Measurements from ENCODE around the gene ACE. TPM values are rescaled to one million over a fixed set of nuclear protein-coding genes. Genes with fewer than 3 reads are reported as not detected.

The ACE gene
- total RNA-seq, 2 experiments from 2014 or later: 0.51 to 0.80 TPM

DNA sequence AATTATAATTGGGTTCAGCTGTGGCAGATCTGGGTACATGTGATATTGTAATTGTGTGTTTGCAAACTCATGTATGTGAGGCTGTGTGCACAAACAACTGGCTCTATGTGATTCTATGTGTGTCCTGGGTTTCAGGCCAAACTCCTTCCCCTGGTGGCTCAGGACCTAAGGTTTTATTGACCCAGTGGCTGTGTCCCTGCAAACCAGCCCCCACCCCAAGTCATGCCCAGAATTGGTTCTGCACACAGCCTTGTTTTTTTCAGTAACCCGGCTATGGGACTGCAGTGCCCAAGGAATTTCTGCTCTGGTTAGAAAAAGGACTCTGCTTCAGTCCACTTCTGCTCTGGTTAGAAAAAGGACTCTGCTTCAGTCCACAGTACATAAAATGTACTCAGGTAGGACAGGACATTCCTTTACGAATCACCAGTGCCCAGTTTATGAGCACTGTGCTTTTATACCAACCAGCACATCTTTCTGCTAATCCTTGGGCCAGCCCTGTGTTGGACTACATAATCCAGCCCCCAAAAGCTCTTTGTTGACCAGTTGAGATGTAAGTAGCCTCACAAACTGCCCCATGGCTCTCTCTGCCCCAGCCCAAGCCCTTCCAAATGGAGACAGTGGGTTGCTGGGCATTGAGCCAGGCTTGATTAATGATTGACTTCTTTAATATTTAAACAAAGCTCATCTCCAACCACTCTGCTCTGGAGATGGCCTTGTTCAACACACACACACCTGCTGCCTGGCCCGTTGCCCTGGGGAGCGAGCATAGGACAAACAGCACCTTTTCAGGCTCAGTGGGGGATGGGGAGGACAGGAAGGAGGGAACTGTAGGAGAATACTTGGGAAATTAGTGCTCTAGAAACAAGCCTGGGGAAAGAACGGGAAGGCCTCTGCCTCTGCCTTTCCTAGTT lies 43.4 kb downstream of the ACE start:
- ChIA-PET CTCF (no interaction called here), POLR2A (no interaction called here)

DNA sequence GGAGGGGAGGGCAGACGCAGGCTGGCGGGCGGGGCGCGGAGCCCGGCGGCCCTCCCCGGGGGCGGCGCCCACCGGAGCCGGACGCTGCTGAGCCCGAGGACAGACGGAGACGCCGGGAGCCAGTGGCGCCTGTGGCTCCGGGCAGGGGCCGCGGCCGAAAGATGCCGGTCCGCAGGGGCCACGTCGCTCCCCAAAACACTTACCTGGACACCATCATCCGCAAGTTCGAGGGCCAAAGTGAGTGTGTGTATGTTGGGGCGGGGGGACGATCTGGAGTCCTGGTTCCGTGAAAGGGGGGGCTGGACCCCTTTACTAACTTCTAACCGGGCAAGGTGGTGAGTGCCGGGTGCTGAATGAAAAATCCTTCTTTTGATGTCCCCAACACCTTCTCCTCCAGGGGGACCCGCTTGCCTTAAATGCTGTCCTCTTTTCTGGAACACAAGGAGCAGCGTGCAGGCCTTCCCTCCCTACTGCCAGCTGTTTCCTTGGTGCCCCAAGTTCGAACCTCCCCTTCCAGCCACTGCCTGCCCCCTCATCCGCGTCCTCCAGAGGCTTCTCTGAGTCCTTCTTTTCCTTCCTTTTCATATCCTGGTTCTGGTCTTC lies 46.5 kb downstream of the ACE start, which contains the start of gene KCNH6:
TSS of gene KCNH6 (plus strand) at position 106 of the 603 bp plus-strand sequence. CDS start at position 162, 56 bp downstream.
- ChIA-PET POLR2A (no interaction called here), CTCF (no interaction called here)

DNA sequence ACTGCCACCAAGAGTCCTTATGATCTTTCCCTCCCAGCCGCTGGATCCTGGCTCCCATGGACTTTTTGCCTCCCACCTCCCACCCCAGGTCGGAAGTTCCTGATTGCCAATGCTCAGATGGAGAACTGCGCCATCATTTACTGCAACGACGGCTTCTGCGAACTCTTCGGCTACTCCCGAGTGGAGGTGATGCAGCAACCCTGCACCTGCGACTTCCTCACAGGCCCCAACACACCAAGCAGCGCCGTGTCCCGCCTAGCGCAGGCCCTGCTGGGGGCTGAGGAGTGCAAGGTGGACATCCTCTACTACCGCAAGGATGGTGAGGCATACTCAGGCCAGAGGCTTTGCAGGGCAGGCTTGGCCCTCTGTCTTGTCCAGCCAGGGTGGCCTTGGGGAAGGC lies 47.2 kb downstream of the ACE start:
- CTCF ChIA-PET: no interaction called here
- POLR2A ChIA-PET: no interaction called here

DNA sequence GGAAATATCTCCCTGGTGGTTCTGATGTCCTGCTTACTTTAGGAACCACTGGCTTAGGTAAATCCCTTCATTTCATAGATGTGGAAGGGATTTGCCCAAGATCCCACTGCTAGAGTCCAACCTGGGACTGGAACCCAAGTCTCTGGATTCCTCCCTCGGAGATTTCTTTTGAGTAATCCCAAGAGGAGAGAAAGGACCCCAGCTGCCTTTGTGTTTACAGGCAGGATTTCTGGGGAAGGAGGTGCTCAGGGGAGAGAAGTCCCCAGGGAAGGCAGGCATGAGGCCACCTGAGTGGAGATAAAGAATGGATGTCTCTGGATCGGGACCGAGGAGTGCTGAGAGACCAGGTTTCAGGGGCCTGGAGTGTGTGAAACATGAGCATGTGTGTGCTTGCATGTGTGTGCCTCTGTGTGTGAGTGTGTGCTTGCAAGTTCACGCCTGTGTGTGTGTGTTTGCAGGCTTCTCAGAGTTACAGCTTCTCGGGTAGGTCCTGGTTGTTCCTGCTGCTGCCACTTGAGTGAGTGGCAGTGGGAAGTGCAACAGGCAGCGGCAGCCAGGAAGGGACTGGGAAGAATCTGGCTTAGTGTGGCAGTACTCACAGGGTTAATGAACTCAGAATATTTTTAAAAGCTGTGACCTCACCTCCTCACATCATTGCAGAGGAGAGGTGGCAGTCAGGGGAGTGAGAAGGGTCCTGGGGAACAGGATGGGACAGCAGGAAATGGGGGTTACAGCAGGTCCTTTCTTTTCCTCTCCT lies 48.5 kb downstream of the ACE start:
- ChIA-PET POLR2A (no interaction called here), CTCF (interaction anchor here (2.7 kb wide), 1 partner anchor 87 kb away, joined by 7 read pairs; no protein-coding TSS in a partner anchor)

DNA sequence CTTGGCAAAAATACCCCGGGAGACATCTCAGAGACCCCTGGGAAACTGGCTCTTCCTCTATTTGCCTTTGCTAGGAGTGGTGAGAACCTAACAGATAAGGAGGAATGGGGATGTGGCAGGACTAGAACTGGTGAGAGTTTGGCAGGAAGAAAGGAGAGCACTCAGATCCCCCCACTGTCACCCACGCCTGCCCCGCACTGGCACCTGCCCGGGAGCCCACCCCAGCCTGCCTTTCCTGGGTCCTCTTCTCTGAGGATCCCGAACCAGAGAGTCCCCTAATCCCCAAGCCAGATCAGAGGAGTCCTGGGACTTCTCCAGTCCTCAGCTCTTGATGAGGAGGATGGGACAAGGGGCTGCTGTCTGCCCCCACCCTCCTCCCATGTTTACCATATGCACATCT lies 50.0 kb downstream of the ACE start:
- CTCF ChIA-PET: interaction anchor here (2.7 kb wide), 1 partner anchor 85 kb away, joined by 7 read pairs; no protein-coding TSS in a partner anchor
- POLR2A ChIA-PET: no interaction called here

DNA sequence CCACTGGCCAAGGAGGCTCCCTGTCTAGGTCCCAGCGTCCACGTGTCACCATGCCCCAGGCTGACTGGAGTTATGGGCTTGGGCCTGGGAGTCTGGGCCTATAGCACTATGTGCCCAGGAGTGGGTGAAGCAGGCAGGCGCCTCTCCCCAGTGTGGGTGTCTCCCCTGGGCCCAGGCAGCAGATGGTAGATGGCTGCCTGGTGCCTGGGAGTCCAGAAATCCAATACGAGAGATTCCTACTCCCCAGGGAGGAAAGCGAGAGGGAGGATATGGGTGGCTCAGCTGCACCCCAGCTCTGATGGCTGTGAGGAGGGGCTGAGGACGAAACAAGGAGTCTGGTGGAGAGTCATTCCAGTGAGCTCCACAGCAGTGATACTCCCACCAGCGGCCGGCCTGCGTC lies 51.3 kb downstream of the ACE start:
- CTCF ChIA-PET: no interaction called here
- POLR2A ChIA-PET: no interaction called here

DNA sequence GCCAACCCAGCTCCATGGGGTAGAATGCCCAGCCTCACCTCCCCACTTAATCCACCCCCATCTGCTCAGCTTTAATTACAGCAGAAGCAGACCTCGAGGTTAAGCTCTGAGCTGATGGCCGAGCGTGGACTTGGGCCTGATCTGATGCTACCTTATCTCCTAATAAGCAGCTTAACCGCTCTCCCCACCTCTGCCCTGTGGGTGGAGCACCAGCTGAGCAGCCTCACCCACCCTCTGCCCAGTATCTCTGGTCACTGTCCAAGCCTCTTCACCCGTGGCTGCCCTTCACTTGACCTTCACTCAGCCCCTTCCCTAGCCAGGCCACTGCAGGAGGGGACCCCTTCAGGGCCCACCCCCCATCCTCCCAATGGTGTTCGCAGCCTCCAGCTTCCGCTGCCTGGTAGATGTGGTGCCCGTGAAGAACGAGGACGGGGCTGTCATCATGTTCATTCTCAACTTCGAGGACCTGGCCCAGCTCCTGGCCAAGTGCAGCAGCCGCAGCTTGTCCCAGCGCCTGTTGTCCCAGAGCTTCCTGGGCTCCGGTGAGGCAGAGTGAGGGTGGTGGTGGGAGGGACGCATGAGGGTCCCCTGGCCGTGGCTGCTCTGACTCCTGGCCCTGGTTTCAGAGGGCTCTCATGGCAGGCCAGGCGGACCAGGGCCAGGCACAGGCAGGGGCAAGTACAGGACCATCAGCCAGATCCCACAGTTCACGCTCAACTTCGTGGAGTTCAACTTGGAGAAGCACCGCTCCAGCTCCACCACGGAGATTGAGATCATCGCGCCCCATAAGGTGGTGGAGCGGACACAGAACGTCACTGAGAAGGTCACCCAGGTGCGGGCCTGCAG lies 53.1 kb downstream of the ACE start:
- ChIA-PET POLR2A (no interaction called here), CTCF (interaction anchor here (1.2 kb wide), 1 partner anchor 82 kb away, joined by 3 read pairs; no protein-coding TSS in a partner anchor)

DNA sequence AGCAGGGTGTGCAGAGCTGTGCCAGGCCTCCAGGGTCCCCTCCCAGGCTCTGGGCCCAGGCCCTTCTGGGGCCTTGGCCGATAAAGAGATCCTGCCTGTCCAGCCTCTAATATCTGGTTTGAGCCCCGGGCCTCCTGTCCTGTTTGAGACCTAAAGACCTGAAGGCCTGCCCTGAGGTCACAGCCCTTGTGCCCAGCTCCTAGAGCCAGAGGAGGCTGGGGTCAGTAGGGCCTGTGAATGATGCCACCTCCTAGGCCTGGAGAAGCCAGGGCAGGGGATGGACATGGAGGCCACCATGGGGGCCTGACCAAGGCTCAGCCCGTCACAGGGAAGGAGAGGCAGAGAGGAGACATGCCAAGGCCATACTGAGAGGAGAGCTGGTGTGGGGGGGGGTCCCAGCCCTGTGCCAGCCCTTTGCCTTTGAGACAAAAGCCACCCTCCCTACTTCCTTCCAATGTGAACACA lies 53.7 kb downstream of the ACE start:
- POLR2A ChIA-PET: no interaction called here
- CTCF ChIA-PET: interaction anchor here (1.2 kb wide), 1 partner anchor 82 kb away, joined by 3 read pairs; no protein-coding TSS in a partner anchor

DNA sequence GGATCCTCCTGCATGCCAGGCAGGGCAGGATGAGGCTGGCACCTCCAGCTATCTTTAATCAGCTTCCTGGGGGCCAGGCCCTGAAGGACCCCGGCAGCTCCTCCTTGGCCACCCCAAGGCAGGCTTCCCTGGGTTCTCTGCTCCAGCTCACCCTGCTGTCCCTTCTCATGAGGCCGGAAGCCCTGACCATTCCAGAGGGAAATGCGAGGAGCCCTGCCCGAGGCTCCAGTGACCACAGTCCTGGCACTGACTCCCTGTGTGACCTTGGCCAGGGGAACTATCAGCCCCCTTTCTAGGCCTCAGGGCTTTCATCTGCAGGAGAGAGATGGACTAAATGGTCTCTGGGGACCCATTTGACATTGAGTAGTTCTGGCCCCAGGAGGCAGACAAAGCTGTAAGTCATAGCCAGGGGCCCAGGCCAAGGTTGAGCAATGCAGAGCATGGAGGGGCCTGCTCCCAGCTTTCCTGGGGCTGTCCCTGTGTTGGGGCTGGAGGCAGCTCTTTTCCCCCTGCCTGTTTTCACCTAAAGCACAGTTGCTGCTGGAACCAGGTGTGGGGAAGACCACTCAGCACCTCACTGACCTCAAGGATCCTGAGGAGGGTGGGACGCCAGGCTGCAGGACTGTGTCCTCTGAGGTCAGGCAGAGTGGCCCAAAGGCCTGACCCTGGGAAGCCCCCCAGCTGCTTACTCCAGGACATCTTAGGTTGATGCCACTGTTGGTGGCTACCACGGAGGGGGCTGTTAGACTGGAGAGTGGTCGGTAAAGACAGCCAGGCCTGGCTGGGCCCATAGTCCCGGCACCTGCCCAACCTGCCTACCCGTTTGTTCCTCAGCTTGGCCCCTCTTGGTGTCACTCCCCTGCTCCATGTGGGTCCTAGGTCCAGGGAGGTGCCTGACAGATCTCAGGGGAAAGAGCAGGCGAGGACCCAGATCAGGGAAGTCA lies 54.4 kb downstream of the ACE start:
- ChIA-PET CTCF (no interaction called here), POLR2A (no interaction called here)

DNA sequence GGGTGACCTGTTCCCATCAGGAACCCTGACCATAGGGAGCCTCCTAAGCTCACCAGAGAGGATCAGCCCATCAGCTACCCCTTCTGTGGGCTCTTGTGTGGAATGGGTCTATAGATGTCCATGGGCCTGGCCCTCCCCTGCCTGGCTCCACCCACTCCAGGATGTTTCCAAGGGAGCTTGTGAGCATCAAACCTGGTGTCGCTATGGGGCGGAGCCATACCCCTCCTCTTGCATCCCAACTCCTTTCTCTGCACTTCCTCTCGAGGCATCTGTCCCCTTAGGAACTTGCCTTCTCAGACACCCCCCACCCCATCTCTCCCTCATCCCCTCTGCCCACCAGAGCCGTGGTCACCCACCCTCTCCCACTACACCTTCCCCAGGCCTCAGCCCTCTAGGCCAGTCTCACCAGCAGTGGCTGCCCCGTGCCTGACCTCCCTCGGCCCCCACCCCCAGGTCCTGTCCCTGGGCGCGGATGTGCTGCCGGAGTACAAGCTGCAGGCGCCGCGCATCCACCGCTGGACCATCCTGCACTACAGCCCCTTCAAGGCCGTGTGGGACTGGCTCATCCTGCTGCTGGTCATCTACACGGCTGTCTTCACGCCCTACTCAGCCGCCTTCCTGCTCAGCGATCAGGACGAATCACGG lies 56.7 kb downstream of the ACE start:
- POLR2A ChIA-PET: no interaction called here
- CTCF ChIA-PET: no interaction called here

DNA sequence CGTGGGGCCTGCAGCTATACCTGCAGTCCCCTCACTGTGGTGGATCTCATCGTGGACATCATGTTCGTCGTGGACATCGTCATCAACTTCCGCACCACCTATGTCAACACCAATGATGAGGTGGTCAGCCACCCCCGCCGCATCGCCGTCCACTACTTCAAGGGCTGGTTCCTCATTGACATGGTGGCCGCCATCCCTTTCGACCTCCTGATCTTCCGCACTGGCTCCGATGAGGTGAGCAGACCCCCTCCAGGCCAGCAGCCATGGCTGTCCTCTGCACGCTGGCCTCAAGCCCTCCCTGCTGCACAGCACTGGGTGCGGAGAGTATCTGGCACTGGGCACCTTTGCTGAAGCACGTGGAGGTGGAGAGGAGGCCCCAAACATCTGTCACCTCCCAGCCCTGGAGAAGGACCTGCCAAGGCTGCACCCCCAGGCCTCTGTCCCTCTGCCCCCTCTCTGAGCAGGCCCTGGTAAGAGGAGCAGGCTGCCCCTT lies 57.3 kb downstream of the ACE start:
- ChIA-PET POLR2A (no interaction called here), CTCF (no interaction called here)

DNA sequence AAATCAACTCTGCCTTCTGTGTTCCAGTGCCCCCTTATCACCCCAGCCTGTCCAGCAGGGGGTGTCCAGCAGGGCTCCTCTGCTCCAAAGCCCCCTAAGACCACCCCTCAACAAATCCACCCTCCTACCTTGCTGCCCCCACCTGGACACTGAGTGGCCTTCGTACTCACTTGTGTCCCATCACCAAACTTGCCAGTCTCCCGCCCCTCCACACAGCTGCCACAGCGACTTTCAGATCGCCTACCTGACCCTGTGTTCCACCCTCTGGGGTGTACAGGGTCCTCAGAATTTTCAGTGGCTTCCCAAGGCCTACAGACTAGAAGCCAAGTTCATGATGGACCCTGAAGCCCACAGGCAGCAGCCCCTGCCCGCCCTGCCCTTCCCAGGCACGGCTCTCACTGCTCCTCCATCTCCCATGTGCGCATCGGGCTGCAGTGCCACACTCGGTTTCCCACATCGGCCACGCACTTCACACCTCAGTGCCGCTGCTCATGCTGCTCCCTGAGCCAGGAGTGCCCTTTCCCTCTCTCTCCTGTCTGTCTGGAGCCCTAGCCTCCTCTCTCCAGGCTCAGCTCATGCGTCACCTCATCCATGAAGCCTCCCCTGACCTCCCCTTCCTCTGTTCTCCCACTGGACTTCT lies 58.1 kb downstream of the ACE start:
- POLR2A ChIA-PET: no interaction called here
- CTCF ChIA-PET: no interaction called here

DNA sequence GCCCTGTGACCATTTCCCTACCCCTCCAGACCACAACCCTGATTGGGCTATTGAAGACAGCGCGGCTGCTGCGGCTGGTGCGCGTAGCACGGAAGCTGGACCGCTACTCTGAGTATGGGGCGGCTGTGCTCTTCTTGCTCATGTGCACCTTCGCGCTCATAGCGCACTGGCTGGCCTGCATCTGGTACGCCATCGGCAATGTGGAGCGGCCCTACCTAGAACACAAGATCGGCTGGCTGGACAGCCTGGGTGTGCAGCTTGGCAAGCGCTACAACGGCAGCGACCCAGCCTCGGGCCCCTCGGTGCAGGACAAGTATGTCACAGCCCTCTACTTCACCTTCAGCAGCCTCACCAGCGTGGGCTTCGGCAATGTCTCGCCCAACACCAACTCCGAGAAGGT lies 58.8 kb downstream of the ACE start:
- CTCF ChIA-PET: no interaction called here

DNA sequence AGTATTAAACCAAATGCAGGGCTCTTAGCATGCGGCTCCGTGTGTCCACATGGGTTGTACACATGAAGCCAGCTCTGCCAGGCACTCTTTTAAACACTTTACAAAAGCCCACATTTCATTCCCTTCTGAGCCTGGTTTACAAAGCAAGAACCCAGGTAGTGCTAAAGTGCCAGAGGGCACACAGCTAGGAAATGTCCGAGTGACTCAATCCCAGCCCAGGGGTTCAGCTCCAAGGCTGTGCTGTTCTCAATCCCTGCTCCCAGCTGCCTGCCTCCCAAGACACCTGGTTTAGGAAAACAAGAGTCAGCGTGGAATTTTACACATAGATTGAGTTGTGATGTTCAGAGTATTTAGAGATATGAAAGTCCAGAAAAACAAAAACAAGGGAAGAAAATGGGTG lies 60.1 kb downstream of the ACE start:
- CTCF ChIA-PET: no interaction called here
- POLR2A ChIA-PET: no interaction called here

More for the DNA sequence above, 58.8 kb downstream of the ACE start:
- POLR2A ChIA-PET: no interaction called here

DNA sequence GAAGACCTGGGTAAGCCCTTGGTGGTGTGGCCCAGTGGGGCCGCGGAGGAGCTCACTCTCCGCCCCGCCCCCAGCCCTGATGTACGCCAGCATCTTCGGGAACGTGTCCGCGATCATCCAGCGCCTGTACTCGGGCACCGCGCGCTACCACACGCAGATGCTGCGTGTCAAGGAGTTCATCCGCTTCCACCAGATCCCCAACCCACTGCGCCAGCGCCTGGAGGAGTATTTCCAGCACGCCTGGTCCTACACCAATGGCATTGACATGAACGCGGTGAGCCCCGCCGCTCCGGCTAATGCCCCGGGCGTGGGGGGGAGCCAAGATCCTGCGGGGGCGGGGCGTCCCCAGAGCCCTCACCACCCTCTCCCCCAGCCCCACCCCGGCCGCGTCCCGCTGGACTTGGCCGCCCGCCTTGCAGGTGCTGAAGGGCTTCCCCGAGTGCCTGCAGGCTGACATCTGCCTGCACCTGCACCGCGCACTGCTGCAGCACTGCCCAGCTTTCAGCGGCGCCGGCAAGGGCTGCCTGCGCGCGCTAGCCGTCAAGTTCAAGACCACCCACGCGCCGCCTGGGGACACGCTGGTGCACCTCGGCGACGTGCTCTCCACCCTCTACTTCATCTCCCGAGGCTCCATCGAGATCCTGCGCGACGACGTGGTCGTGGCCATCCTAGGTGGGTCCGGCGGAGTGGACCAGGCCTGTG lies 61.3 kb downstream of the ACE start:
- ChIA-PET POLR2A (no interaction called here), CTCF (interaction anchor here (1.2 kb wide), 1 partner anchor 11 kb away, joined by 5 read pairs; no protein-coding TSS in a partner anchor)

DNA sequence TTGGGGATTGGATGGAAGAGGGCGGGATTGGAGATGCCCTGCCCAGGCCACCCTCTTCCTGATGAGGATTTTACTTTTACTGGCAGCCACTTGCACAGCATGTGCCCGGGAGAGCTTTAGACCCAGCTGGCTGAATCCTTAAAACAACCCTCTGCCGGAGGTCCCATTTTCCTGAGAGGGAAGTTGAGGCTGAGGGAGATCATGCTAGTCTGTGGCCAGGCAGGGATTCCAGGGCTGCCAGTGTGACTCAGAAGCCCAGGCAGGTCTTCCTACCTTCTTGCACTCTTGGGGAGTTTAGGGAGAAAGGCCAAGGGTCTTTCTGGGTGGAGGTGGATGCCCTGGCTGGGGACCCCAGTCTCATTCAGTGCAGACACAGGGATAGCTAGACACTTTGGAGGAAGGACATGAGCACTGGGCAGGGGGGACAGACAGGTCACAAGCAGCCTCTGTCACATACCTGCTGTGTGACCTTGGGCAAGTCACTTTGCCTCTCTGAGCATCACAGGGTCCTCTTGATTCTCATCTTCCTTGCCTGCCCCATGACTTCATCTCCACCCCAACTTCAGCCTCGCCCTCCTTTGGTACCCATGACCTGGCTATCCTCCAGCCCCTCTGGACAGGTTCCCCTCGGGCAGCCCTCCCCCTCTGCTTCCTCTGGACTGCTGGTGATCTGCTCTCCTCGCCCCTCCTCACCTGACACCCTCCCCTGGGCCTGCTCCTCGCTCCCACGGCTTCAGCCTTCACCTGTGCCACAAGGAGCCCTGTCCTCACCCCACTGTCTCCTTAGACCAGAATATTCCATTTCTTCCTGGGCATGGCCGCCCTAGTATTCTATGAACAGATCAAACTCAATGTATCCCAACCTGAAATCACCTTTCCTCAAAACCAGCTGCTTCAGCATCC lies 62.1 kb downstream of the ACE start:
- CTCF ChIA-PET: interaction anchor here (1.2 kb wide), 1 partner anchor 11 kb away, joined by 5 read pairs; no protein-coding TSS in a partner anchor
- POLR2A ChIA-PET: no interaction called here
